Measurements from ENCODE around the gene ASIC2. TPM values are rescaled to one million over a fixed set of nuclear protein-coding genes. Genes with fewer than 3 reads are reported as not detected.

ASIC2 gene
- total RNA-seq, 1 experiment from 2014 or later = 0.74 TPM

GRCh38 chr17:33055171-33055611, 237.9 kb downstream of the ASIC2 start:
- H2BK12ac ChIP-seq (ENCODE audit: insufficient read length, low read depth, low read length) = no peak overlapping the region
- TF ChIP-seq CTCF (conservative IDR thresholded peaks at IDR 0.05) = no peak
- H3T11ph ChIP-seq (ENCODE audit: low read length) = no peak overlapping the region
- DNase-seq = no peak
- H3K4me1 ChIP-seq (ENCODE audit: insufficient read depth, low read length) = no peaks in the 10 kb centered on the region
- no peaks in the 10 kb centered on the region for H3K9me3 ChIP-seq (ENCODE audit: control insufficient read depth, low read depth, low read length)
- H2BK15ac ChIP-seq (ENCODE audit: low read depth, low read length) = no peak overlapping the region
- H3K23ac ChIP-seq (ENCODE audit: insufficient read length, low read depth, low read length) = no peak overlapping the region
- Mint-ChIP-seq H3K9me3 (no peaks in the 10 kb centered on the region), H3K4me3 (no peak overlapping the region), H3K36me3 (ENCODE audit: insufficient read depth in 1 of 3, low read depth in 3 of 3) (no peaks in the 10 kb centered on the region), H3K4me1 (no peaks in the 10 kb centered on the region), H3K27me3 (ENCODE audit: low read depth) (peaks cover 57% of the 10 kb centered on the region), H3K27ac (no peak overlapping the region)
- H3K4ac ChIP-seq (ENCODE audit: low read depth, low read length) = no peak overlapping the region
- H3K27me3 ChIP-seq (ENCODE audit: insufficient read depth, low read length) = no peaks in the 10 kb centered on the region
- H3K4me2 ChIP-seq (ENCODE audit: insufficient read depth, insufficient read length, low read length) = no peak overlapping the region
- no peak overlapping the region for H3K56ac ChIP-seq (ENCODE audit: insufficient read length, low read depth, low read length)
- H4K8ac ChIP-seq (replicated peaks; ENCODE audit: insufficient read length, low read depth, low read length) = no peak overlapping the region
- no peak overlapping the region for H2AFZ ChIP-seq (ENCODE audit: low read length)
- no peak overlapping the region for H3K18ac ChIP-seq (ENCODE audit: insufficient read length, low read depth, low read length)
- WGBS (ENCODE audit: extremely low coverage, insufficient read length, low lambda C conversion rate) = no CpG with 5 or more reads among the region's 9 CpGs
- no peak overlapping the region for H4K91ac ChIP-seq (ENCODE audit: insufficient read length, low read depth, low read length)
- H3K14ac ChIP-seq (ENCODE audit: insufficient read depth, low read length) = no peak overlapping the region; the same call in 1 of the 2 replicates
- H3K27ac ChIP-seq (ENCODE audit: insufficient read length, low read depth, low read length) = no peak overlapping the region
- H3K79me1 ChIP-seq (ENCODE audit: insufficient read depth, low read depth, low read length, poor library complexity, severe bottlenecking) = no peaks in the 10 kb centered on the region
- H2BK120ac ChIP-seq (ENCODE audit: low read depth, low read length, poor library complexity, severe bottlenecking) = no peak overlapping the region
- no peak overlapping the region for H2AK5ac ChIP-seq (ENCODE audit: insufficient read length, low read length)
- no peaks in the 10 kb centered on the region for H4K20me1 ChIP-seq (ENCODE audit: control insufficient read depth, insufficient read depth, insufficient read length)
- H4K5ac ChIP-seq (ENCODE audit: insufficient read length, low read depth, low read length) = no peak overlapping the region
- H3K9ac ChIP-seq (ENCODE audit: extremely low read depth, insufficient read length, low read length) = no peak overlapping the region
- no peaks in the 10 kb centered on the region for H3K23me2 ChIP-seq (ENCODE audit: insufficient read length, low read depth, low read length, poor library complexity, severe bottlenecking)
- no peak overlapping the region for H2BK20ac ChIP-seq (ENCODE audit: low read depth, low read length, poor library complexity, severe bottlenecking)
- no peaks in the 10 kb centered on the region for H3K79me2 ChIP-seq (ENCODE audit: insufficient read depth, low read length)
- no peak overlapping the region for H2BK5ac ChIP-seq (ENCODE audit: insufficient read length, low read length)

Measured in H9 (cell line).